Calu3 (cell line): ENCODE measurements around the gene GINM1. TPM values are rescaled to one million over a fixed set of nuclear protein-coding genes. Genes with fewer than 3 reads are reported as not detected.

Experiments used
- BruUV-seq: library from RNA; stranded (reverse); fragments of 400-500 nt; replicated peaks from 2 replicates; lab custom pipeline; 2021; lab: Mats Ljungman, UMichigan
- CTCF ChIA-PET: fragments of 300-600 bp; sonication (Branson Sonifier 250); formaldehyde crosslinking; loops from one replicate; lab custom pipeline; 2022; ENCODE audit warnings: antibody characterized with exemption; lab: Charles Lee
- DNase-seq: peaks from one replicate; pipeline ENCODE4 v3.0.0; 2022
- H3K27ac Mint-ChIP-seq: one replicate; pipeline ENCODE4 v1.8.0; 2022; ENCODE audit warnings: mixed read lengths; ENCODE audit not compliant: unreplicated experiment
- H3K27me3 Mint-ChIP-seq: one replicate; pipeline ENCODE4 v1.8.0; 2022; ENCODE audit warnings: mixed read lengths; ENCODE audit not compliant: unreplicated experiment
- H3K36me3 Mint-ChIP-seq: one replicate; pipeline ENCODE4 v1.8.0; 2022; ENCODE audit warnings: mild to moderate bottlenecking, moderate library complexity, mixed read lengths; ENCODE audit not compliant: insufficient read depth, unreplicated experiment
- H3K4me1 Mint-ChIP-seq: one replicate; pipeline ENCODE4 v1.8.0; 2022; ENCODE audit warnings: mild to moderate bottlenecking, low read depth, mixed read lengths; ENCODE audit not compliant: unreplicated experiment
- H3K4me3 Mint-ChIP-seq: one replicate; pipeline ENCODE4 v1.8.0; 2022; ENCODE audit warnings: mild to moderate bottlenecking, low read depth, moderate library complexity, mixed read lengths; ENCODE audit not compliant: unreplicated experiment
- H3K9me3 Mint-ChIP-seq: one replicate; pipeline ENCODE4 v1.8.0; 2022; ENCODE audit warnings: low read depth, mixed read lengths; ENCODE audit not compliant: unreplicated experiment
- CTCF ChIP-seq: fragments of 200-600 bp; IDR thresholded peaks from one replicate; pipeline ENCODE4 v1.8.0; 2022; ENCODE audit warnings: antibody characterized with exemption; ENCODE audit not compliant: unreplicated experiment
- intact Hi-C: fragments of 100-400 bp; cut with micrococcal nuclease; formaldehyde crosslinking; loops from one replicate; pipeline ENCODE4 v1.10.0; 2022; ENCODE audit not compliant: unreplicated experiment
- total RNA-seq: library from RNA; stranded (reverse); gene quantifications from 2 replicates; pipeline ENCODE4 v1.2.3, GENCODE V29; 2022

Gene GINM1
- total RNA-seq, 1 experiment from 2014 or later: 26.7 TPM

GRCh38 chr6:149563928-149564325, 2.2 kb upstream of the GINM1 start:
- H3K27me3 Mint-ChIP-seq: peaks cover 10% of the 10 kb centered on the region
- no peak for TF ChIP-seq CTCF
- no peaks in the 10 kb centered on the region for H3K4me1 Mint-ChIP-seq
- peaks cover 25% of the 10 kb centered on the region for H3K36me3 Mint-ChIP-seq
- CTCF ChIA-PET: interaction anchor here (1.4 kb wide), 1 partner anchor 13 kb away, joined by 3 read pairs; no protein-coding TSS in a partner anchor
- intact Hi-C loops: no loop called here
- no peak for DNase-seq
- no peaks in the 10 kb centered on the region for H3K9me3 Mint-ChIP-seq
- no peak overlapping the region for H3K27ac Mint-ChIP-seq
- no TSS peak for BruUV-seq
- no peak overlapping the region for H3K4me3 Mint-ChIP-seq

- CTCF ChIA-PET: interaction anchor here (0.6 to 0.7 kb wide), 3 partner anchors 249 to 519 kb away, joined by 3 to 4 read pairs (median 3); partner anchors contain the start of gene TAB2
- DNase-seq: peak; percentile 48
- no peak for TF ChIP-seq CTCF
- Mint-ChIP-seq H3K4me1 (no peaks in the 10 kb centered on the region), H3K4me3 (peak overlapping the region; percentile 85), H3K36me3 (peaks cover 25% of the 10 kb centered on the region), H3K27me3 (no peaks in the 10 kb centered on the region), H3K27ac (peak overlapping the region; percentile 20), H3K9me3 (no peaks in the 10 kb centered on the region)
- intact Hi-C loops: no loop called here
- no TSS peak for BruUV-seq
Measured at GRCh38 chr6:149566410-149567193, 427 bp downstream of the GINM1 start.

- Mint-ChIP-seq H3K4me1 (no peaks in the 10 kb centered on the region), H3K36me3 (peaks cover 25% of the 10 kb centered on the region), H3K27ac (peak overlapping the region; percentile 20), H3K9me3 (no peaks in the 10 kb centered on the region), H3K4me3 (peak overlapping the region; percentile 85), H3K27me3 (no peaks in the 10 kb centered on the region)
- intact Hi-C loops: no loop called here
- no TSS peak for BruUV-seq
- no peak for DNase-seq
- no peak for TF ChIP-seq CTCF
- CTCF ChIA-PET: no interaction called here
Measured at GRCh38 chr6:149567194-149567586, 1.0 kb downstream of the GINM1 start.

- Mint-ChIP-seq H3K9me3 (no peaks in the 10 kb centered on the region), H3K4me1 (no peaks in the 10 kb centered on the region), H3K27me3 (no peaks in the 10 kb centered on the region), H3K36me3 (peaks cover 25% of the 10 kb centered on the region), H3K27ac (no peak overlapping the region), H3K4me3 (no peak overlapping the region)
- intact Hi-C loops: no loop called here
- no peak for DNase-seq
- no peak for TF ChIP-seq CTCF
- CTCF ChIA-PET: no interaction called here
- no TSS peak for BruUV-seq
Measured at GRCh38 chr6:149567945-149568585, 1.9 kb downstream of the GINM1 start.
